ENCODE data around the gene SYNDIG1.

SYNDIG1 gene

GRCh38 chr20:24690408-24690807, 221.0 kb downstream of the SYNDIG1 start:
- in situ Hi-C loops (cut with HindIII; ENCODE audit: low pct_unique_long_range_greater_than_20kb, low sequenced_read_pairs) = no loop called here
- TF ChIP-seq JUND (IDR thresholded peaks at IDR 0.05; ENCODE audit: low read depth) = no peak
- no peak for DNase-seq (ENCODE audit: low read depth in 1 of 2, low spot score in 1 of 2)

GRCh38 chr20:24691901-24692351, 222.5 kb downstream of the SYNDIG1 start:
- in situ Hi-C loops (cut with HindIII; ENCODE audit: low pct_unique_long_range_greater_than_20kb, low sequenced_read_pairs) = no loop called here
- DNase-seq (ENCODE audit: low read depth in 1 of 2, low spot score in 1 of 2) = no peak
- TF ChIP-seq JUND (IDR thresholded peaks at IDR 0.05; ENCODE audit: low read depth) = no peak

GRCh38 chr20:24692446-24693200, 223.2 kb downstream of the SYNDIG1 start:
- in situ Hi-C loops (cut with HindIII; ENCODE audit: low pct_unique_long_range_greater_than_20kb, low sequenced_read_pairs) = no loop called here
- TF ChIP-seq JUND (IDR thresholded peaks at IDR 0.05; ENCODE audit: low read depth) = no peak
- no peak for DNase-seq (ENCODE audit: low read depth in 1 of 2, low spot score in 1 of 2)

GRCh38 chr20:24693466-24694156, 224.2 kb downstream of the SYNDIG1 start:
- in situ Hi-C loops (cut with HindIII; ENCODE audit: low pct_unique_long_range_greater_than_20kb, low sequenced_read_pairs) = no loop called here
- no peak for DNase-seq (ENCODE audit: low read depth in 1 of 2, low spot score in 1 of 2)
- TF ChIP-seq JUND (IDR thresholded peaks at IDR 0.05; ENCODE audit: low read depth) = no peak

- no peak for DNase-seq (ENCODE audit: low read depth in 1 of 2, low spot score in 1 of 2)
- in situ Hi-C loops (cut with HindIII; ENCODE audit: low pct_unique_long_range_greater_than_20kb, low sequenced_read_pairs) = no loop called here
- no peak for TF ChIP-seq JUND (IDR thresholded peaks at IDR 0.05; ENCODE audit: low read depth)
Observed at GRCh38 chr20:24694157-24694726, 224.8 kb downstream of the SYNDIG1 start.

GRCh38 chr20:24694727-24695528, 225.5 kb downstream of the SYNDIG1 start:
- in situ Hi-C loops (cut with HindIII; ENCODE audit: low pct_unique_long_range_greater_than_20kb, low sequenced_read_pairs) = no loop called here
- TF ChIP-seq JUND (IDR thresholded peaks at IDR 0.05; ENCODE audit: low read depth) = no peak
- DNase-seq (ENCODE audit: low read depth in 1 of 2, low spot score in 1 of 2) = no peak

- no peak for DNase-seq (ENCODE audit: low read depth in 1 of 2, low spot score in 1 of 2)
- TF ChIP-seq JUND (IDR thresholded peaks at IDR 0.05; ENCODE audit: low read depth) = no peak
- in situ Hi-C loops (cut with HindIII; ENCODE audit: low pct_unique_long_range_greater_than_20kb, low sequenced_read_pairs) = no loop called here
Observed at GRCh38 chr20:24695529-24696225, 226.2 kb downstream of the SYNDIG1 start.

GRCh38 chr20:24696396-24696795, 227.0 kb downstream of the SYNDIG1 start:
- TF ChIP-seq JUND (IDR thresholded peaks at IDR 0.05; ENCODE audit: low read depth) = no peak
- no peak for DNase-seq (ENCODE audit: low read depth in 1 of 2, low spot score in 1 of 2)
- in situ Hi-C loops (cut with HindIII; ENCODE audit: low pct_unique_long_range_greater_than_20kb, low sequenced_read_pairs) = no loop called here

GRCh38 chr20:24697411-24697810, 228.0 kb downstream of the SYNDIG1 start:
- no peak for TF ChIP-seq JUND (IDR thresholded peaks at IDR 0.05; ENCODE audit: low read depth)
- no peak for DNase-seq (ENCODE audit: low read depth in 1 of 2, low spot score in 1 of 2)
- in situ Hi-C loops (cut with HindIII; ENCODE audit: low pct_unique_long_range_greater_than_20kb, low sequenced_read_pairs) = no loop called here

GRCh38 chr20:24698189-24698588, 228.8 kb downstream of the SYNDIG1 start:
- TF ChIP-seq JUND (IDR thresholded peaks at IDR 0.05; ENCODE audit: low read depth) = no peak
- in situ Hi-C loops (cut with HindIII; ENCODE audit: low pct_unique_long_range_greater_than_20kb, low sequenced_read_pairs) = no loop called here
- no peak for DNase-seq (ENCODE audit: low read depth in 1 of 2, low spot score in 1 of 2)

- no peak for TF ChIP-seq JUND (IDR thresholded peaks at IDR 0.05; ENCODE audit: low read depth)
- in situ Hi-C loops (cut with HindIII; ENCODE audit: low pct_unique_long_range_greater_than_20kb, low sequenced_read_pairs) = no loop called here
- DNase-seq (ENCODE audit: low read depth in 1 of 2, low spot score in 1 of 2) = no peak
Observed at GRCh38 chr20:24698706-24699206, 229.3 kb downstream of the SYNDIG1 start.

Measured in T47D (cell line).